GM12878 (cell line): ENCODE measurements around the gene HSPA1A. TPM values are rescaled to one million over a fixed set of nuclear protein-coding genes. Genes with fewer than 3 reads are reported as not detected.
A peak's percentile ranks its signal among the peaks of the same experiment; 100 is the strongest.
"Not testable (repeated sequence)": the region's sequence is repeated elsewhere in the genome, so short reads cannot be mapped to it uniquely, and the experiment has no call there.

ENCODE experiments used
- ATAC-seq: fragments of 200-7000 bp; cut with Tn5 transposase; 3 replicates; pipeline ENCODE4 v1.9.1; 2020; ENCODE audit warnings: mild to moderate bottlenecking, moderate library complexity
- BruUV-seq: library from RNA; stranded (reverse); fragments of 400-500 nt; replicated peaks from 2 replicates; lab custom pipeline; 2021; lab: Mats Ljungman, UMichigan
- CTCF ChIA-PET: fragments of 300-600 bp; sonication (Branson Sonifier 250); formaldehyde crosslinking; extraction: SDS; loops from one replicate; lab custom pipeline; 2021; ENCODE audit warnings: inconsistent platforms; lab: Yijun Ruan, JAX
- POLR2A ChIA-PET: fragments of 350-600 bp; formaldehyde crosslinking; extraction: SDS; loops from one replicate; lab custom pipeline; 2021; ENCODE audit warnings: inconsistent platforms; lab: Charles Lee
- RAD21 ChIA-PET: fragments of 300-600 bp; sonication (Branson Sonifier 250); formaldehyde crosslinking; loops from one replicate; lab custom pipeline; 2023; ENCODE audit warnings: antibody characterized with exemption; ENCODE audit not compliant: unreplicated experiment; lab: Charles Lee
- SMC1A ChIA-PET: fragments of 300-600 bp; sonication (Branson Sonifier 250); formaldehyde crosslinking; loops from one replicate; lab custom pipeline; 2023; ENCODE audit not compliant: unreplicated experiment, uncharacterized antibody; lab: Charles Lee
- DNase-seq: peaks from one replicate; pipeline ENCODE4 v3.0.0-alpha.2; 2011; ENCODE audit warnings: low read depth, low spot score
- FAIRE-seq: peaks from 3 replicates; lab custom pipeline; 2011; peaks lifted over from hg19 to GRCh38; lab: Jason Lieb, UNC
- H2AFZ ChIP-seq: 2 replicates; pipeline ENCODE4 v1.6.0; 2011; ENCODE audit warnings: low read depth, low read length, control low read depth; ENCODE audit not compliant: control insufficient read depth
- H3K27ac ChIP-seq: 2 replicates; pipeline ENCODE4 v1.5.1; 2011; ENCODE audit warnings: control low read depth; ENCODE audit not compliant: control insufficient read depth, insufficient read depth
- H3K27me3 ChIP-seq, 2 experiments: replicated peaks in 1 of 2; 2 replicates each; pipeline versions ENCODE4 v1.6.0 to v1.6.1; 2011; ENCODE audit warnings: low read length in 1 of 2; ENCODE audit not compliant: control insufficient read depth in 2 of 2, insufficient read depth in 2 of 2
- H3K36me3 ChIP-seq, 2 experiments: 2 replicates each; pipeline ENCODE4 v1.5.1; 2011; ENCODE audit warnings: low read length in 1 of 2; ENCODE audit not compliant: control insufficient read depth in 2 of 2, insufficient read depth in 2 of 2
- H3K4me1 ChIP-seq: 2 replicates; pipeline ENCODE4 v1.6.1; 2011; ENCODE audit warnings: mild to moderate bottlenecking, low read length, moderate library complexity, mixed read lengths; ENCODE audit not compliant: control insufficient read depth, insufficient read depth
- H3K4me2 ChIP-seq: 2 replicates; pipeline ENCODE4 v1.6.0; 2011; ENCODE audit warnings: control low read depth; ENCODE audit not compliant: control insufficient read depth, insufficient read depth
- H3K4me3 ChIP-seq: fragments of 200-600 bp; sonication (generic); 2 replicates; pipeline ENCODE4 v1.5.1; 2016
- H3K79me2 ChIP-seq: 2 replicates; pipeline ENCODE4 v1.6.0; 2011; ENCODE audit warnings: low read length; ENCODE audit not compliant: control insufficient read depth, insufficient read depth
- H3K9ac ChIP-seq: 2 replicates; pipeline ENCODE4 v1.8.0; 2011; ENCODE audit warnings: low read length, control low read depth, mixed read lengths; ENCODE audit not compliant: control insufficient read depth, insufficient read depth
- H3K9me3 ChIP-seq: replicated peaks from 3 replicates; pipeline ENCODE4 v1.5.1; 2011; ENCODE audit warnings: mild to moderate bottlenecking, low read length; ENCODE audit not compliant: control insufficient read depth, insufficient read depth
- H4K20me1 ChIP-seq: 2 replicates; pipeline ENCODE4 v1.6.0; 2011; ENCODE audit not compliant: control insufficient read depth, insufficient read depth
- ATF7 ChIP-seq: fragments of 450-650 bp; IDR thresholded peaks from 2 replicates; pipeline ENCODE4 v1.6.1; 2016; ENCODE audit warnings: low read depth, mild to moderate bottlenecking
- BMI1 ChIP-seq: fragments of 450-650 bp; IDR thresholded peaks from 2 replicates; pipeline ENCODE4 v1.6.1; 2016; ENCODE audit warnings: mild to moderate bottlenecking, moderate library complexity, borderline replicate concordance
- IRF5 ChIP-seq: fragments of 450-650 bp; IDR thresholded peaks from 2 replicates; pipeline ENCODE4 v1.6.1; 2017; ENCODE audit warnings: borderline replicate concordance
- KDM1A ChIP-seq: fragments of 200-600 bp; sonication (generic); IDR thresholded peaks from 2 replicates; pipeline ENCODE4 v1.6.1; 2016; ENCODE audit warnings: borderline replicate concordance
- NR2C1 ChIP-seq: fragments of 450-650 bp; IDR thresholded peaks from 2 replicates; pipeline ENCODE4 v1.6.1; 2017; ENCODE audit warnings: antibody characterized with exemption, mild to moderate bottlenecking, moderate library complexity
- RELB ChIP-seq: fragments of 450-650 bp; IDR thresholded peaks from 2 replicates; pipeline ENCODE4 v1.6.1; 2017; ENCODE audit warnings: low read depth, mild to moderate bottlenecking, moderate library complexity
- ZZZ3 ChIP-seq: IDR thresholded peaks from 2 replicates; pipeline ENCODE4 v1.6.1; 2011; ENCODE audit warnings: low read depth; ENCODE audit not compliant: control insufficient read depth, insufficient read length
- WGBS: methylation state at CpG from one replicate; pipeline ENCODE4 v1.1.6; 2016; ENCODE audit warnings: low lambda C conversion rate; ENCODE audit not compliant: insufficient replicate concordance, insufficient coverage; ENCODE audit errors: missing lambda C conversion rate; 5-methylcytosine and 5-hydroxymethylcytosine counted together
- in situ Hi-C: fragments of 300-500 bp; cut with MboI; formaldehyde crosslinking; loops from 9 replicates; pipeline ENCODE4 v1.14.3; 2018; ENCODE audit warnings: mixed read lengths
- intact Hi-C: fragments of 100-400 bp; cut with micrococcal nuclease; formaldehyde crosslinking; loops from one replicate; pipeline ENCODE4 v1.14.2; 2022; ENCODE audit not compliant: unreplicated experiment
- polyA plus RNA-seq, 11 experiments: library from polyadenylated mRNA; depleted of rRNA in 4 of 11; unstranded in 6 of 11; stranded (reverse) in 5 of 11; fragments of >200 nt; fragmentation: Nextera tagmentation in 4 of 11; fragmentation: Illumina TruSeq in 1 of 11; extraction: Ambion mirVana in 4 of 11; extraction: Trizol in 1 of 11; gene quantifications; 1 replicate in 1 of 11; 2 replicates in 10 of 11; pipeline versions ENCODE4 v1.2.1 to v1.2.3, GENCODE V29; 2011 to 2016; ENCODE audit warnings: inconsistent platforms in 2 of 11, missing spikeins in 2 of 11, low read depth in 1 of 11
- total RNA-seq, 4 experiments: library from RNA; depleted of rRNA in 3 of 4; stranded (reverse); fragments of >200 nt in 3 of 4; fragmentation: Illumina TruSeq in 1 of 4; extraction: Trizol in 1 of 4; gene quantifications; 2 replicates each; pipeline versions ENCODE4 v1.2.1 to v1.2.3, GENCODE V29; 2013 to 2021

HSPA1A gene
- total and polyA plus RNA-seq, 10 of the 15 experiments (the other 5 are each of a cell fraction or from before 2014, with no cell fraction given) = 0.29 to 51.8 (median 17.5) TPM

GRCh38 chr6:31862344-31863235, 47.2 kb downstream of the HSPA1A start, which contains the start of gene NEU1 (continued):
- no peak for TF ChIP-seq ZZZ3
- peak; percentile 79; the same call in 1 of the 2 replicates for TF ChIP-seq RELB
- no peak for TF ChIP-seq KDM1A
- TF ChIP-seq BMI1 = no peak
- peak; percentile 88 for TF ChIP-seq ATF7
- peak; percentile 74 for TF ChIP-seq NR2C1
- no peak for TF ChIP-seq IRF5

GRCh38 chr6:31864123-31864562, 48.8 kb downstream of the HSPA1A start:
- RAD21 ChIA-PET = interaction anchor here (0.6 to 0.7 kb wide), 2 partner anchors 27 to 108 kb away, joined by 3 read pairs; partner anchors contain the start of gene DXO
- BruUV-seq, H3K27me3 ChIP-seq, H3K36me3 ChIP-seq, H3K27ac ChIP-seq, DNase-seq, in situ Hi-C loops, H3K9me3 ChIP-seq, H3K79me2 ChIP-seq, FAIRE-seq, ATAC-seq, intact Hi-C loops, H4K20me1 ChIP-seq: not testable (repeated sequence)
- Histone ChIP-seq H3K4me1 (peaks cover 11% of the 10 kb centered on the region), H3K9ac (peak overlapping the region; percentile 73; the same call in 1 of the 2 replicates), H3K4me2 (peak overlapping the region; percentile 99; the same call in 1 of the 2 replicates), H2AFZ (peak overlapping the region; percentile 98), H3K4me3 (peak overlapping the region; percentile 94)
- SMC1A ChIA-PET = interaction anchor here (0.5 to 2.9 kb wide), 9 partner anchors 27 to 935 kb away, joined by 3 to 24 read pairs (median 5); partner anchors contain the start of gene VARS1
- POLR2A ChIA-PET = interaction anchor here (0.6 to 2.5 kb wide), 13 partner anchors 12 to 347 kb away, joined by 3 to 22 read pairs (median 3); partner anchors contain the start of genes ABHD16A, EHMT2, HSPA1B and MSH5
- 3% methylated on average over 16 of the region's 16 CpGs for WGBS
- CTCF ChIA-PET = interaction anchor here (0.6 to 2.3 kb wide), 8 partner anchors 10 to 266 kb away, joined by 3 to 17 read pairs (median 6); partner anchors contain the start of gene LY6G5C
